HepG2 (cell line): Measurements from ENCODE around the gene TOP2B. TPM values are rescaled to one million over a fixed set of nuclear protein-coding genes. Genes with fewer than 3 reads are reported as not detected.

Source experiments
- ATAC-seq: fragments of 200-7000 bp; cut with Tn5 transposase; 3 replicates; pipeline ENCODE4 v1.9.1; 2020; ENCODE audit warnings: mild to moderate bottlenecking, moderate library complexity
- BruUV-seq: library from RNA; stranded (reverse); fragments of 400-500 nt; replicated peaks from 2 replicates; lab custom pipeline; 2021; lab: Mats Ljungman, UMichigan
- CTCF ChIA-PET: fragments of 300-600 bp; formaldehyde crosslinking; extraction: SDS; loops from one replicate; lab custom pipeline; 2021; ENCODE audit warnings: low total read pairs, inconsistent platforms, low intra/inter-chr PET ratio; lab: Yijun Ruan, JAX
- POLR2A ChIA-PET: fragments of 350-600 bp; sonication (Branson Sonifier 250); formaldehyde crosslinking; loops from one replicate; lab custom pipeline; 2020; ENCODE audit warnings: antibody characterized with exemption, inconsistent platforms; lab: Yijun Ruan, JAX
- DNase-seq: peaks from one replicate; pipeline ENCODE4 v3.0.0-alpha.2; 2015; ENCODE audit warnings: low spot score
- FAIRE-seq: peaks from 3 replicates; lab custom pipeline; 2011; peaks lifted over from hg19 to GRCh38; lab: Jason Lieb, UNC
- H2AFZ ChIP-seq: one replicate; pipeline ENCODE4 v1.6.1; 2011; ENCODE audit warnings: low read length, inconsistent platforms
- H3K27ac ChIP-seq: fragments of 300-600 bp; 3 replicates; pipeline ENCODE4 v1.8.0; 2011; ENCODE audit warnings: mixed run types, mild to moderate bottlenecking, mixed read lengths, low read length, inconsistent platforms; ENCODE audit not compliant: insufficient read depth; ENCODE audit errors: extremely low read length
- H3K27me3 ChIP-seq, 2 experiments: fragments of 200-600 bp in 1 of 2; 2 replicates in 1 of 2; 3 replicates in 1 of 2; pipeline versions ENCODE4 v1.6.0 to v1.8.0; 2011; ENCODE audit warnings: low read length in 2 of 2, mild to moderate bottlenecking in 2 of 2, moderate library complexity in 2 of 2, inconsistent platforms in 1 of 2; ENCODE audit not compliant: insufficient read depth in 2 of 2, control insufficient read depth in 1 of 2
- H3K36me3 ChIP-seq, 2 experiments: fragments of 200-600 bp in 1 of 2; replicated peaks in 1 of 2; 2 replicates in 1 of 2; 3 replicates in 1 of 2; pipeline versions ENCODE4 v1.5.1 to v1.8.0; 2011; ENCODE audit warnings: low read length in 2 of 2, inconsistent platforms in 1 of 2; ENCODE audit not compliant: insufficient read depth in 2 of 2, control insufficient read depth in 1 of 2
- H3K4me1 ChIP-seq: 2 replicates; pipeline ENCODE4 v1.5.1; 2012; ENCODE audit warnings: low read length, inconsistent platforms; ENCODE audit not compliant: insufficient read depth
- H3K4me2 ChIP-seq: 2 replicates; pipeline ENCODE4 v1.6.0; 2011; ENCODE audit warnings: low read depth, low read length, inconsistent platforms
- H3K4me3 ChIP-seq, 3 experiments: fragments of 200-600 bp in 1 of 3; sonication (generic), shearing (Covaris generic) in 1 of 3; replicated peaks in 1 of 3; 2 replicates each; pipeline ENCODE4 v1.5.1; 2011 to 2016; ENCODE audit warnings: low read length in 3 of 3, inconsistent platforms in 2 of 3, low read depth in 2 of 3, mild to moderate bottlenecking in 2 of 3, control low read depth in 1 of 3, mixed read lengths in 1 of 3; ENCODE audit not compliant: insufficient read depth in 1 of 3
- H3K79me2 ChIP-seq: one replicate; pipeline ENCODE4 v1.6.1; 2011; ENCODE audit warnings: low read length, inconsistent platforms; ENCODE audit not compliant: insufficient read depth
- H3K9ac ChIP-seq: 2 replicates; pipeline ENCODE4 v1.6.0; 2011; ENCODE audit warnings: mild to moderate bottlenecking, low read depth, low read length, inconsistent platforms; ENCODE audit not compliant: insufficient read depth
- H3K9me3 ChIP-seq: 2 replicates; pipeline ENCODE4 v1.5.1; 2012; ENCODE audit warnings: mild to moderate bottlenecking, low read length
- H4K20me1 ChIP-seq: 2 replicates; pipeline ENCODE4 v1.6.0; 2011; ENCODE audit warnings: inconsistent platforms, mild to moderate bottlenecking, low read length, moderate library complexity; ENCODE audit not compliant: insufficient read depth
- ATF4 ChIP-seq, 2 experiments: fragments of 450-650 bp in 1 of 2; sonication (generic) in 1 of 2; formaldehyde crosslinking; IDR thresholded peaks; 2 replicates each; pipeline versions ENCODE4 v1.5.0 to v1.8.0; 2020 to 2022; ENCODE audit warnings: mild to moderate bottlenecking in 1 of 2, missing genetic modification reagents in 1 of 2
- FOXK1 ChIP-seq: sonication (generic); formaldehyde crosslinking; IDR thresholded peaks from 2 replicates; pipeline ENCODE4 v1.4.0; 2020; ENCODE audit warnings: low read depth, missing genetic modification reagents, borderline replicate concordance
- KDM4B ChIP-seq: sonication (generic); formaldehyde crosslinking; IDR thresholded peaks from 2 replicates; pipeline ENCODE4 v1.4.0; 2020; ENCODE audit warnings: missing genetic modification reagents
- KLF12 ChIP-seq: sonication (generic); formaldehyde crosslinking; IDR thresholded peaks from 2 replicates; pipeline ENCODE4 v1.4.0; 2020; ENCODE audit warnings: missing genetic modification reagents, borderline replicate concordance
- MYC ChIP-seq: sonication (generic); formaldehyde crosslinking; IDR thresholded peaks from 2 replicates; pipeline ENCODE4 v1.9.0; 2021; ENCODE audit warnings: missing genetic modification reagents, borderline replicate concordance
- NR2C2 ChIP-seq: sonication (generic); formaldehyde crosslinking; IDR thresholded peaks from 2 replicates; pipeline ENCODE4 v1.4.0; 2020; ENCODE audit warnings: missing genetic modification reagents, mild to moderate bottlenecking, moderate library complexity, borderline replicate concordance
- REL ChIP-seq: sonication (generic); formaldehyde crosslinking; conservative IDR thresholded peaks from 2 replicates; pipeline ENCODE4 v1.8.0; 2022; ENCODE audit warnings: mild to moderate bottlenecking, missing genetic modification reagents, moderate library complexity
- SP140L ChIP-seq: sonication (generic); formaldehyde crosslinking; IDR thresholded peaks from 2 replicates; pipeline ENCODE4 v1.4.0; 2020; ENCODE audit warnings: missing genetic modification reagents, borderline replicate concordance
- THAP7 ChIP-seq: sonication (generic); formaldehyde crosslinking; IDR thresholded peaks from 2 replicates; pipeline ENCODE4 v1.8.1; 2023; ENCODE audit warnings: mild to moderate bottlenecking, missing genetic modification reagents
- ZBTB26 ChIP-seq: IDR thresholded peaks from 2 replicates; pipeline ENCODE4 v1.6.1; 2016; ENCODE audit warnings: missing compliant biosample characterization, missing genetic modification reagents, borderline replicate concordance
- ZNF12 ChIP-seq: sonication (generic); formaldehyde crosslinking; IDR thresholded peaks from 2 replicates; pipeline ENCODE4 v1.5.0; 2020; ENCODE audit warnings: missing genetic modification reagents
- ZNF326 ChIP-seq: sonication (generic); formaldehyde crosslinking; IDR thresholded peaks from 2 replicates; pipeline ENCODE4 v1.4.0; 2020; ENCODE audit warnings: missing genetic modification reagents, borderline replicate concordance
- ZNF567 ChIP-seq: sonication (generic); formaldehyde crosslinking; IDR thresholded peaks from 2 replicates; pipeline ENCODE4 v1.8.1; 2023; ENCODE audit warnings: mild to moderate bottlenecking, missing genetic modification reagents, borderline replicate concordance
- ZNF7 ChIP-seq: IDR thresholded peaks from 2 replicates; pipeline ENCODE4 v1.6.1; 2016; ENCODE audit warnings: missing biosample characterization, missing genetic modification reagents
- ZNF766 ChIP-seq: sonication (generic); formaldehyde crosslinking; IDR thresholded peaks from 2 replicates; pipeline ENCODE4 v1.5.0; 2020; ENCODE audit warnings: missing genetic modification reagents, borderline replicate concordance
- WGBS: methylation state at CpG from one replicate; pipeline ENCODE4 v1.1.6; 2017; ENCODE audit warnings: low lambda C conversion rate; 5-methylcytosine and 5-hydroxymethylcytosine counted together
- in situ Hi-C: cut with HindIII; loops from 2 replicates; pipeline ENCODE4 v1.10.0; 2017; ENCODE audit warnings: low pct_unique_long_range_greater_than_20kb; ENCODE audit not compliant: extremely low pct_ligation_motif_present
- intact Hi-C: fragments of 100-400 bp; cut with micrococcal nuclease; formaldehyde crosslinking; loops from one replicate; pipeline ENCODE4 v1.10.0; 2022; ENCODE audit not compliant: unreplicated experiment
- polyA plus RNA-seq, 8 experiments: library from polyadenylated mRNA; depleted of rRNA in 3 of 8; stranded (reverse) in 7 of 8; unstranded in 1 of 8; fragments of >200 nt; fragmentation: Illumina TruSeq in 4 of 8; extraction: Trizol in 4 of 8; gene quantifications; 2 replicates each; pipeline versions ENCODE4 v1.2.1 to v1.2.3, GENCODE V29; 2011 to 2016; ENCODE audit warnings: low read depth in 4 of 8, missing spikeins in 1 of 8, mixed read lengths in 1 of 8; ENCODE audit not compliant: insufficient read depth in 1 of 8
- total RNA-seq, 5 experiments: library from RNA; depleted of rRNA; stranded (reverse); fragments of >200 nt; fragmentation: Illumina TruSeq; extraction: Trizol; gene quantifications; 2 replicates each; pipeline ENCODE4 v1.2.3, GENCODE V29; 2016; ENCODE audit warnings: low read depth in 1 of 5

TOP2B gene
- total and polyA plus RNA-seq, 2 of the 13 experiments (the other 11 are each of a cell fraction or from before 2014, with no cell fraction given): 27.6 to 88.1 TPM

GRCh38 chr3:25574172-25574765, 90.4 kb downstream of the TOP2B start:
- Histone ChIP-seq H3K27ac (no peak overlapping the region), H3K27me3 (no peaks in the 10 kb centered on the region; a peak in 2 of 5 replicates), H2AFZ (no peak overlapping the region), H3K36me3 (no peaks in the 10 kb centered on the region), H3K4me1 (no peaks in the 10 kb centered on the region), H3K9ac (no peak overlapping the region), H3K4me3 (no peak overlapping the region), H4K20me1 (no peaks in the 10 kb centered on the region), H3K9me3 (no peaks in the 10 kb centered on the region), H3K79me2 (no peaks in the 10 kb centered on the region), H3K4me2 (no peak overlapping the region)
- BruUV-seq: no TSS peak
- 75% methylated on average over 13 of the region's 16 CpGs for WGBS
- ATAC-seq (no peak), DNase-seq (no peak), FAIRE-seq (no peak)
- POLR2A ChIA-PET: no interaction called here
- TF ChIP-seq ZNF326 (CRISPR knock-in tag): no peak
- TF ChIP-seq ZNF766 (CRISPR knock-in tag): no peak
- no peak for TF ChIP-seq FOXK1 (CRISPR knock-in tag)
- TF ChIP-seq KDM4B (CRISPR knock-in tag): no peak
- no peak for TF ChIP-seq MYC (CRISPR knock-in tag)
- in situ Hi-C loops (no loop called here), intact Hi-C loops (no loop called here)
- CTCF ChIA-PET: no interaction called here

GRCh38 chr3:25573386-25574171, 91.1 kb downstream of the TOP2B start:
- Histone ChIP-seq H2AFZ (no peak overlapping the region), H3K4me2 (no peak overlapping the region), H3K79me2 (no peaks in the 10 kb centered on the region), H3K27me3 (no peaks in the 10 kb centered on the region; a peak in 2 of 5 replicates), H3K9ac (no peak overlapping the region), H4K20me1 (no peaks in the 10 kb centered on the region), H3K9me3 (no peaks in the 10 kb centered on the region), H3K27ac (no peak overlapping the region), H3K4me3 (no peak overlapping the region), H3K36me3 (no peaks in the 10 kb centered on the region), H3K4me1 (no peaks in the 10 kb centered on the region)
- WGBS: 78% methylated on average over 19 of the region's 19 CpGs
- intact Hi-C loops (no loop called here), in situ Hi-C loops (no loop called here)
- ChIA-PET CTCF (no interaction called here), POLR2A (no interaction called here)
- no peak for FAIRE-seq
- no peak for ATAC-seq
- BruUV-seq: no TSS peak
- no peak for DNase-seq
- no peak for TF ChIP-seq ATF4 (CRISPR knock-in tag; IDR thresholded peaks at IDR 0.05)
- TF ChIP-seq ZNF12 (CRISPR knock-in tag): no peak
- no peak for TF ChIP-seq NR2C2 (CRISPR knock-in tag)
- no peak for TF ChIP-seq SP140L
- TF ChIP-seq REL: no peak
- TF ChIP-seq ZNF567 (CRISPR knock-in tag): no peak
- TF ChIP-seq KLF12 (CRISPR knock-in tag): no peak
- TF ChIP-seq ZBTB26 (CRISPR knock-in tag): no peak
- no peak for TF ChIP-seq ZNF7
- no peak for TF ChIP-seq THAP7 (CRISPR knock-in tag)
